ENCODE results near the gene CCDC57. TPM values are rescaled to one million over a fixed set of nuclear protein-coding genes. Genes with fewer than 3 reads are reported as not detected.

CCDC57 gene
- total and polyA plus RNA-seq, 2 of the 4 experiments (the other 2 are of a cell fraction) = 7.3 to 31.3 TPM

GRCh38 chr17:82184761-82185160 is 27.9 kb downstream of the CCDC57 start:
- dilution Hi-C loops (cut with HindIII; ENCODE audit: low sequenced_read_pairs, unreplicated experiment) = no loop called here
- ATAC-seq (ENCODE audit: low read depth) (no peak), DNase-seq (no peak)
- Histone ChIP-seq H3K27me3 (ENCODE audit: control insufficient read depth, insufficient read depth, low read length) (no peaks in the 10 kb centered on the region), H3K9me1 (ENCODE audit: insufficient read depth, low read length) (0 out of 2 replicates have a peak, but pooled peaks cover 6% of the 10 kb centered on the region), H3K9me3 (ENCODE audit: control insufficient read depth, insufficient read depth, low read length) (no peaks in the 10 kb centered on the region), H2AFZ (replicated peaks; ENCODE audit: low read length, poor library complexity) (no peak overlapping the region), H3K23ac (ENCODE audit: low read depth, low read length) (no peak overlapping the region), H2AK5ac (ENCODE audit: low read depth, low read length) (no peak overlapping the region), H2BK5ac (ENCODE audit: low read depth, low read length, poor library complexity, severe bottlenecking) (no peak overlapping the region), H3K4me1 (ENCODE audit: control insufficient read depth, insufficient read depth, low read length) (no peaks in the 10 kb centered on the region), H3K27ac (ENCODE audit: insufficient read depth, low read length) (no peak overlapping the region), H3K14ac (replicated peaks; ENCODE audit: low read depth, low read length) (no peak overlapping the region), H3K9ac (ENCODE audit: low read depth, low read length) (no peak overlapping the region), H3K36me3 (ENCODE audit: control insufficient read depth, insufficient read depth, low read length) (peaks cover 26% of the 10 kb centered on the region), H3K79me1 (ENCODE audit: low read depth in 1 of 2, low read length in 2 of 2) (peaks cover 0 to 4% of the 10 kb centered on the region in 2 experiments; a peak in 1 of 4 replicates), H4K20me1 (ENCODE audit: insufficient read depth, low read length) (no peaks in the 10 kb centered on the region), H3K4ac (ENCODE audit: low read depth, low read length) (no peak overlapping the region), H2BK120ac (ENCODE audit: low read depth, low read length) (no peak overlapping the region), H4K91ac (ENCODE audit: insufficient read depth, low read depth, low read length) (no peak overlapping the region), H4K5ac (ENCODE audit: low read depth, low read length) (no peak overlapping the region), H3K4me2 (ENCODE audit: low read depth, low read length) (no peak overlapping the region), H4K8ac (ENCODE audit: low read depth in 2 of 2, low read length in 2 of 2) (no peak overlapping the region), H2BK15ac (ENCODE audit: low read depth, low read length) (no peak overlapping the region), H3K4me3 (ENCODE audit: insufficient read depth, low read depth, low read length) (no peak overlapping the region), H3K56ac (ENCODE audit: extremely low read depth, insufficient read depth, low read length) (no peak overlapping the region), H2BK20ac (ENCODE audit: low read depth, low read length) (no peak overlapping the region), H2AK9ac (replicated peaks; ENCODE audit: low read depth, low read length, poor library complexity) (no peak overlapping the region), H3K18ac (ENCODE audit: low read depth, low read length) (no peak overlapping the region)
- BruUV-seq (replicated peaks) = no TSS peak
- CTCF ChIA-PET = no interaction called here
- intact Hi-C loops (cut with micrococcal nuclease) = no loop called here
- POLR2A ChIA-PET (ENCODE audit: unreplicated experiment) = no interaction called here
- TF ChIP-seq NFE2L2 (IDR thresholded peaks at IDR 0.05; ENCODE audit: low read depth, low read length) = no peak
- in situ Hi-C loops (cut with MboI; ENCODE audit: low sequenced_read_pairs) = no loop called here
- WGBS, 2 experiments (ENCODE audit: extremely low coverage in 2 of 2, insufficient read length in 1 of 2) = 89% methylated on average over 4 of the region's 5 CpGs; no CpG with 5 or more reads in 1 of the 2 experiments

Measured in IMR-90 (cell line).